Measurements from ENCODE around the gene SLC22A3.
"Not testable (repeated sequence)": the region's sequence is repeated elsewhere in the genome, so short reads cannot be mapped to it uniquely, and the experiment has no call there.

SLC22A3 gene

DNA sequence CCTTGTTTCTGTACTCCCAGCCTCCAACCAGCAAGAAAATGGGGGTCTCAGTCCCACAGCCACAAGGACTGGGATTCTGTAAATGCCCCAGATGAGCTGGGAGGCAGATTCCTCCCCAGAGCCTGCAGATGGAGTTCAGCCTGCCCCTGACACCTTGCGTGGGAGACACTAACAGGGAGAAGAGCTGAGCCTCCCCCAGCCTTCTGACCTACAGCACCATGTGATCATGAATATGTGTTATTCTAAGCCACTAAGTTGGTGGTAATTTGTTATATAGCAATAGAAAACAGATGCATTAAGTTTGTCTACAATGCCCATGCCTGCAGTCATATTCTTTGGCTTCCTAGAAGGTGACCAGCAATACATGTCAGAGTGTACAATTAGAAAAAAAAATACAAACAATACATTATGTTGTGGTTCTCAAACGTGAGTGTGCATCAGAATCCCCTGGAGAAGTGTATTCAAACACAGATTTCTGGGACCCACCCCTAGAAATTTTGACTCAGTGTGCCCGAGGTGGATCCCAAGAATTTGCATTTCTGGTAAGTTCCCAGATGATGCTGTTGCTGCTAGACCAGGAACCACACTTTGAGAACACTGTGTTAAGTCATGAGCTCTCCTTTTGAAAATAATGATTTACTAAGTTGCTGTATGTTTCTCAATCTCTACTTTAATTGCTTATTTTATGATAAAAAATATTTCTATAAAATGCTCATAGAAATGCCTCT is 39.9 kb downstream of the SLC22A3 start:
- H3K9ac ChIP-seq (ENCODE audit: insufficient read length), result no peak overlapping the region
- no peak overlapping the region for H3K4me3 ChIP-seq
- TF ChIP-seq EZH2 (IDR thresholded peaks at IDR 0.05) (no peak), POLR2AphosphoS5 (IDR thresholded peaks at IDR 0.05; ENCODE audit: borderline replicate concordance, low read depth, low read length) (no peak)
- H3K9me3 ChIP-seq (ENCODE audit: low read depth, low read length), result no peaks in the 10 kb centered on the region
- H3K36me3 ChIP-seq (ENCODE audit: insufficient read depth, low read length), result no peaks in the 10 kb centered on the region
- no peak overlapping the region for H3K27ac ChIP-seq
- no peak for DNase-seq (ENCODE audit: low read depth, low spot score)

DNA sequence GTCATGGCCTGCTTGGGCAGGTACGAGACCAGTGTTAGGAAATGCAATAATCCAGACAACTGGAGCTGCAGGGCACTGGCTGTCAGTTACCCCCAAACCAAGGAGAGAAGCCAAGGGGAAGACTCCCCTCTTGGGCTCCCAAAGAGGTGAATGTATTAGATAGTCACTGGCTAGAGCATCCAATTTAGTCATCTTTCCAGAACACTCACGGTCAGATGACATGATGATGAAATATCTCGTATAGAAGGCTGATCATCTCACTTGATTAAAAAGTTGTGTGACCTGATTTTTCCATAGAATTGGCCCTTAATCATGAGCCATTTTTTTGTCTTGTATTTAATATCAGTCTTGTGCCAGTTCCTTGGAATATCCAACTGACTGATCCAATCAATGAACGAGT is 40.7 kb downstream of the SLC22A3 start:
- Histone ChIP-seq H3K36me3 (ENCODE audit: insufficient read depth, low read length) (no peaks in the 10 kb centered on the region), H3K9ac (ENCODE audit: insufficient read length) (no peak overlapping the region), H3K27ac (no peak overlapping the region), H3K4me3 (no peak overlapping the region), H3K9me3 (ENCODE audit: low read depth, low read length) (no peaks in the 10 kb centered on the region)
- no peak for DNase-seq (ENCODE audit: low read depth, low spot score)
- TF ChIP-seq EZH2 (IDR thresholded peaks at IDR 0.05) (no peak), POLR2AphosphoS5 (IDR thresholded peaks at IDR 0.05; ENCODE audit: borderline replicate concordance, low read depth, low read length) (no peak), FOXP2 (optimal IDR thresholded peaks at IDR 0.05; ENCODE audit: control extremely low read depth, extremely low read length, insufficient read depth) (no peak)

DNA sequence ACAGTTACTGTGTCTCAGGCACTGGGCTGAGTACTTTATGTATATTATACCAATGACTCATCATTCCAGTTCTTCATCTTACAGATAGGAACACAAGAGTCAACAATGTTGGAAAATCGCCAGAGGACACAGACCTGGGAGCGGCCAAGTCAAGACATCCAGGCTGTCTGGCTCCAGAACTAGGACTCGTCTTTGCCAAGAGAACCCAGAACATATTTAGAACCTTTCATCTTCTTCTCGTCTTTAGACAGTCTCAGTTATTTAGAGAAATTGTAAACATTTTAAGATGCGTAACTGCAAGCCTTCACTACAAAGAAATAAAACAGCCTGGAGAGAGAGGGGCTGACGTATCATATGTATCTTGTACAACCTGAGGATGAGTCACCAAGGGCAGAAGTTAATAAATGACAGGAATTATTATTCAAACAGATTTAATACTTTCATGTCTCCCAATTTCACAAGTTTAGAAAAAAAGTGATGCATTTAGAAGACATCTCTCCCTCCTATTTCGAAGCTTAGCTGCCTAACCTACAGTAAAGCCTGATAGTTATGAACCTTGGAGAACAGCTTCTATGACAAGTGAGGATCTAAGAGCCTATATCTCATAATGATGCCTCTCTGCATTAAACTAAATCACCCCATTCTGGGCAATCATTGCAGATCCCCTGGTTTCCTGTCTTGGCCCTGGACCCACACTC is 43.4 kb downstream of the SLC22A3 start:
- Histone ChIP-seq H3K9ac (ENCODE audit: insufficient read length) (no peak overlapping the region), H3K9me3 (ENCODE audit: low read depth, low read length) (no peaks in the 10 kb centered on the region), H3K4me3 (no peak overlapping the region), H3K27ac (no peak overlapping the region), H3K36me3 (ENCODE audit: insufficient read depth, low read length) (no peaks in the 10 kb centered on the region)
- DNase-seq (ENCODE audit: low read depth, low spot score), result no peak
- TF ChIP-seq POLR2AphosphoS5 (IDR thresholded peaks at IDR 0.05; ENCODE audit: borderline replicate concordance, low read depth, low read length), result no peak
- TF ChIP-seq EZH2 (IDR thresholded peaks at IDR 0.05), result no peak
- no peak for TF ChIP-seq FOXP2 (optimal IDR thresholded peaks at IDR 0.05; ENCODE audit: control extremely low read depth, extremely low read length, insufficient read depth)

DNA sequence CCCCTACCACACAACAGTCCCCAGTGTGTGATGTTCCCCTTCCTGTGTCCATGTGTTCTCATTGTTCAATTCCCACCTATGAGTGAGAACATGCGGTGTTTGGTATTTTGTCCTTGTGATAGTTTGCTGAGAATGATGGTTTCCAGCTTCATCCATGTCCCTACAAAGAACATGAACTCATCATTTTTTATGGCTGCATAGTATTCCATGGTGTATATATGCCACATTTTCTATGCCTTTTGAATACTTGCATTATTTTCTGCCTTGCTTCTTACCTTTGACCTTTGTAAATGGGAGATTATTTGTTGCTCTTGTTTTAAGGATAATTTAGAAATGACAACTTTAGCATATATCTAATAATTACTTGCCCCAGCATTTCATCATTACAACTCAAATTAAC is 45.3 kb downstream of the SLC22A3 start:
- H3K36me3 ChIP-seq (ENCODE audit: insufficient read depth, low read length); H3K27ac ChIP-seq; DNase-seq (ENCODE audit: low read depth, low spot score); H3K4me3 ChIP-seq; H3K9ac ChIP-seq (ENCODE audit: insufficient read length); H3K9me3 ChIP-seq (ENCODE audit: low read depth, low read length): not testable (repeated sequence)

DNA sequence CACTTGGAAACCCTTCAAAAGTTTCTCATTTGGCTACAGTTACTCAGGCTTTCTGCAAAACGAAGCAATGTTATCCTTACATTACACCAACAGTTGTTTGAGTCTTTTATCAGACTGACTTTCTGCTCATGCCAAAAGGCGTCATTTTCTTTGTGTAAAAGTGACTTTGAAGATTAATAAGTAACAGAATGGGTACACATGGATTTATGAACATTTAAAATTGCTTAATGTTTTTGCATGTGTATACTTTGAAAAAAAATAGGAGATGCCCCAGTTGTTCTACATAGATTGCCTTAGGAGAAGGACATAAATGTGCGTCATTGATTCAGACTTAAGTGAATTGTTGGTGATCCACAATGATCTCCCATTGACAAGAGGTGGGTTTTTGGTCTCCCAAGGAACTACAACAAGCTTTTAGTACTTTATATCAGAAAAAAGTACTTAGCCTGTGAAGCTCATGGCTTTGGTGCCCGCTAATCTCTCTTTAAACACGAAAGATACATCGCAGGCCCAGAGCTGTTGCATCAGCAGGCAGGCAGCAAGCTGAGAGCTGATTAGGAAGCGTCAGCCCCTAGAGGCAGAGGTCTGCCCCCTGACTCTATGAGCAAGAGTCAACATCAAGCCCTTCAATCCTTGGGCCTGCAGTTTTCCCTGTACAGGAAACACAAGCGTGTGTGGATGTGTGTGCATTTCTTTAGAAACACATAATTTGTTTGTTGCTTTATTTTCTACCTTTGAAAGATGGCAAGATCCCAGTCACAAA is 45.9 kb downstream of the SLC22A3 start:
- no peak overlapping the region for H3K9ac ChIP-seq (ENCODE audit: insufficient read length)
- no peaks in the 10 kb centered on the region for H3K9me3 ChIP-seq (ENCODE audit: low read depth, low read length)
- H3K4me3 ChIP-seq, result no peak overlapping the region
- no peak for DNase-seq (ENCODE audit: low read depth, low spot score)
- TF ChIP-seq POLR2AphosphoS5 (IDR thresholded peaks at IDR 0.05; ENCODE audit: borderline replicate concordance, low read depth, low read length) (no peak), EZH2 (IDR thresholded peaks at IDR 0.05) (no peak), FOXP2 (optimal IDR thresholded peaks at IDR 0.05; ENCODE audit: control extremely low read depth, extremely low read length, insufficient read depth) (no peak)
- no peak overlapping the region for H3K27ac ChIP-seq
- H3K36me3 ChIP-seq (ENCODE audit: insufficient read depth, low read length), result no peaks in the 10 kb centered on the region

DNA sequence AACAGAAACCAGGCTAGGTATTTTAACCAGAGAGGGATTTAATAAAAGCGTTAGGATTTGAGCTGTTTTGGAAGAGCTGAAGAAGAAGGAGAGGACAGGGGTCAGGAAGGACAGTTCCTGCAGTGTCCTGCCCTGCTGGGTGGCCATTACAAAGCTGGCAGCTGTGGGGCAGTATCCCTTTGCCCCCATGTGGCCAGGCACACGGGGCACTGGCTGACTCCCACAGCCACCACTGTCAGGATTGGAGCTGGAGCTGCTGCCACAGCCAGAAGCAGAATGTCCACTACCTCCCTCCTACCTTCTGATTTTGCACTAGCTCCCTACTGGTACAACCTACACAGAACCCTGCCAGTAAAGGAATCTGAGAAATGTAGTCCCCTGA is 46.5 kb downstream of the SLC22A3 start:
- Histone ChIP-seq H3K4me3 (no peak overlapping the region), H3K27ac (no peak overlapping the region), H3K9me3 (ENCODE audit: low read depth, low read length) (no peaks in the 10 kb centered on the region), H3K36me3 (ENCODE audit: insufficient read depth, low read length) (no peaks in the 10 kb centered on the region), H3K9ac (ENCODE audit: insufficient read length) (no peak overlapping the region)
- TF ChIP-seq POLR2AphosphoS5 (IDR thresholded peaks at IDR 0.05; ENCODE audit: borderline replicate concordance, low read depth, low read length) (no peak), EZH2 (IDR thresholded peaks at IDR 0.05) (no peak), FOXP2 (optimal IDR thresholded peaks at IDR 0.05; ENCODE audit: control extremely low read depth, extremely low read length, insufficient read depth) (no peak)
- no peak for DNase-seq (ENCODE audit: low read depth, low spot score)

DNA sequence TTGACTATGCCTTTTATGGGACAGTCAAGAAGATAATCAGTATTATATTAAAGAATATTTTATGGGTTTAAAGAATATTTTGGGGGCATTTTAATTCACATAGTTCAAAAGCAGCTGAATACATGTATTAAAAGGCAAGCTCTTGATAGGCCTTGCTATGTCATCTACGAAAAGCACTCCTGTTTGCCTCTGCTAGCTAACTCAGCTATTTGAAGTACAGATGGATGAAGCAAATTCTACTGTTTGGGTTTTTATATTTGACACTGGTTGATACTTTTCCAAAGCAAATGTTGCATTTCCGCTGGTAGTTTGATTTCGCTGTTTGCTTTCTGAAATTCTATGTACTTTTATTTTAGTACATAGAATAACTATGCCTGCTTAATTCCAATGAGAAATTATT is 47.0 kb downstream of the SLC22A3 start:
- TF ChIP-seq FOXP2 (optimal IDR thresholded peaks at IDR 0.05; ENCODE audit: control extremely low read depth, extremely low read length, insufficient read depth), result no peak
- no peak for TF ChIP-seq EZH2 (IDR thresholded peaks at IDR 0.05)
- TF ChIP-seq POLR2AphosphoS5 (IDR thresholded peaks at IDR 0.05; ENCODE audit: borderline replicate concordance, low read depth, low read length), result no peak
- H3K4me3 ChIP-seq, result no peak overlapping the region
- no peaks in the 10 kb centered on the region for H3K9me3 ChIP-seq (ENCODE audit: low read depth, low read length)
- DNase-seq (ENCODE audit: low read depth, low spot score), result no peak
- H3K27ac ChIP-seq, result no peak overlapping the region
- H3K9ac ChIP-seq (ENCODE audit: insufficient read length), result no peak overlapping the region
- H3K36me3 ChIP-seq (ENCODE audit: insufficient read depth, low read length), result no peaks in the 10 kb centered on the region

DNA sequence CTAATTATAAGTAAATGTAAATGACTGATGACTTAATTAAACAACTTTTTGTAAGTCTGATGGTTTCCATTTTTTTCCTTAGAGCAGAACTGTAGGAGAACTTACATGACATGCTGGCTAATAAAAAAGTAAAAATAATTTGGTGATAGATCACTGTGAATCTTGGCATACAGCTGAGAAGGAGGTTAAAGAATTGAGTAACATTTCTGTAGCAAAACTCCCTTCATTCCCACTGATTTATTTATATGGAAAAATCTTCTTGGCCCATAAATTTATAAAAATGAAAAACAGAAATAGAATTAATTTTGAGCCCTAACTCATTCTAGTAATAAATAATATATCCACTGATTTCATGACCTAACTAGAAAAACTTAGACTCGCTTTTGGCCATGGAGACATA is 48.1 kb downstream of the SLC22A3 start:
- Histone ChIP-seq H3K27ac (no peak overlapping the region), H3K9ac (ENCODE audit: insufficient read length) (no peak overlapping the region), H3K36me3 (ENCODE audit: insufficient read depth, low read length) (no peaks in the 10 kb centered on the region), H3K4me3 (no peak overlapping the region), H3K9me3 (ENCODE audit: low read depth, low read length) (no peaks in the 10 kb centered on the region)
- no peak for DNase-seq (ENCODE audit: low read depth, low spot score)
- TF ChIP-seq EZH2 (IDR thresholded peaks at IDR 0.05) (no peak), FOXP2 (optimal IDR thresholded peaks at IDR 0.05; ENCODE audit: control extremely low read depth, extremely low read length, insufficient read depth) (no peak), POLR2AphosphoS5 (IDR thresholded peaks at IDR 0.05; ENCODE audit: borderline replicate concordance, low read depth, low read length) (no peak)

All from SK-N-MC (cell line).